Measurements from ENCODE around the gene TCFL5. TPM values are rescaled to one million over a fixed set of nuclear protein-coding genes. Genes with fewer than 3 reads are reported as not detected.
A peak's percentile ranks its signal among the peaks of the same experiment; 100 is the strongest.

TCFL5 gene
- total RNA-seq, 1 experiment from 2014 or later: 20.4 TPM

- TF ChIP-seq FOXK1 (CRISPR knock-in tag; IDR thresholded peaks at IDR 0.05) (no peak), ZNF423 (CRISPR knock-in tag; IDR thresholded peaks at IDR 0.05) (no peak)
Measured at GRCh38 chr20:62816031-62816883, 45.4 kb downstream of the TCFL5 start (continued).

GRCh38 chr20:62815066-62815991 lies 46.3 kb downstream of the TCFL5 start:
- CTCF ChIA-PET: interaction anchor here (0.8 to 3.3 kb wide), 16 partner anchors 9 to 408 kb away, joined by 3 to 19 read pairs (median 4); partner anchors contain the start of genes GID8, NTSR1, OGFR and TCFL5
- TF ChIP-seq EMX1 (CRISPR knock-in tag; IDR thresholded peaks at IDR 0.05) (0 out of 2 replicates have a peak, but pooled peaks have one; percentile 29), TEAD1 (CRISPR knock-in tag; IDR thresholded peaks at IDR 0.05) (no peak), ZNF281 (CRISPR knock-in tag; IDR thresholded peaks at IDR 0.05) (no peak), ZNF121 (CRISPR knock-in tag; IDR thresholded peaks at IDR 0.05) (peak; percentile 99), ERG (CRISPR knock-in tag; IDR thresholded peaks at IDR 0.05) (0 out of 2 replicates have a peak, but pooled peaks have one; percentile 72), CREM (CRISPR knock-in tag; IDR thresholded peaks at IDR 0.05) (no peak), SP1 (CRISPR knock-in tag; conservative IDR thresholded peaks at IDR 0.05) (0 out of 2 replicates have a peak, but pooled peaks have one; percentile 7), ZBTB43 (CRISPR knock-in tag; IDR thresholded peaks at IDR 0.05) (no peak), ZNF423 (CRISPR knock-in tag; IDR thresholded peaks at IDR 0.05) (0 out of 2 replicates have a peak, but pooled peaks have one; percentile 4), GTF2I (CRISPR knock-in tag; conservative IDR thresholded peaks at IDR 0.05) (peak; percentile 84)
- ATAC-seq: peak; percentile 71
- no peaks in the 10 kb centered on the region; the same call in 1 of the 2 replicates for H3K27me3 Mint-ChIP-seq (ENCODE audit: low read depth)
- H3K36me3 Mint-ChIP-seq: peaks cover 3% of the 10 kb centered on the region; the same call in 1 of the 2 replicates
- POLR2A ChIA-PET: interaction anchor here (0.6 to 2.2 kb wide), 10 partner anchors 9 to 172 kb away, joined by 3 to 12 read pairs (median 4); partner anchors contain the start of gene SLCO4A1
- peak overlapping the region; percentile 76 for H3K27ac Mint-ChIP-seq
- peak; percentile 65 for DNase-seq (ENCODE audit: low spot score)
- peak overlapping the region; percentile 65 for H3K4me3 Mint-ChIP-seq
- H3K9me3 Mint-ChIP-seq: no peaks in the 10 kb centered on the region
- H3K4me1 Mint-ChIP-seq: peaks cover 14% of the 10 kb centered on the region

- ChIA-PET CTCF (interaction anchor here (1.7 to 3.3 kb wide), 7 partner anchors 9 to 409 kb away, joined by 6 to 19 read pairs (median 13); partner anchors contain the start of genes NTSR1 and OGFR), POLR2A (interaction anchor here (0.8 to 1.2 kb wide), 2 partner anchors 36 to 83 kb away, joined by 3 read pairs; no protein-coding TSS in a partner anchor)
- no peaks in the 10 kb centered on the region for H3K9me3 Mint-ChIP-seq
- TF ChIP-seq ETV6 (CRISPR knock-in tag; IDR thresholded peaks at IDR 0.05) (0 out of 2 replicates have a peak, but pooled peaks have one; percentile 37), MLX (CRISPR knock-in tag; IDR thresholded peaks at IDR 0.05) (no peak)
- H3K27me3 Mint-ChIP-seq (ENCODE audit: low read depth): no peaks in the 10 kb centered on the region; the same call in 1 of the 2 replicates
- H3K4me1 Mint-ChIP-seq: peaks cover 14% of the 10 kb centered on the region
- ATAC-seq (no peak), DNase-seq (ENCODE audit: low spot score) (no peak)
- no peak overlapping the region; the same call in 1 of the 2 replicates for H3K27ac Mint-ChIP-seq
- peaks cover 3% of the 10 kb centered on the region; the same call in 1 of the 2 replicates for H3K36me3 Mint-ChIP-seq
- no peak overlapping the region for H3K4me3 Mint-ChIP-seq
Measured at GRCh38 chr20:62814709-62815065, 46.9 kb downstream of the TCFL5 start.

Measured in WTC11 (cell line).